Measurements from ENCODE around the gene NLGN4Y.

The NLGN4Y gene

GRCh38 chrY:14778208-14778607 is 253.9 kb downstream of the NLGN4Y start:
- ATAC-seq (no peak), DNase-seq (ENCODE audit: low spot score in 2 of 2) (no peak)
- no peak overlapping the region for H3K27ac Mint-ChIP-seq
- H3K9me3 Mint-ChIP-seq, result peaks cover 5% of the 10 kb centered on the region
- no peaks in the 10 kb centered on the region for H3K36me3 Mint-ChIP-seq
- no peaks in the 10 kb centered on the region for H3K4me1 Mint-ChIP-seq
- no peak overlapping the region for H3K4me3 Mint-ChIP-seq

- H3K4me3 Mint-ChIP-seq, result no peak overlapping the region
- ATAC-seq, result no peak
- no peaks in the 10 kb centered on the region for H3K36me3 Mint-ChIP-seq
- H3K9me3 Mint-ChIP-seq, result no peaks in the 10 kb centered on the region
- no peak overlapping the region for H3K27ac Mint-ChIP-seq
- DNase-seq (ENCODE audit: low spot score in 2 of 2), result no peak
- no peaks in the 10 kb centered on the region for H3K4me1 Mint-ChIP-seq
Measured at GRCh38 chrY:14793104-14793503, 268.8 kb downstream of the NLGN4Y start.

DNA sequence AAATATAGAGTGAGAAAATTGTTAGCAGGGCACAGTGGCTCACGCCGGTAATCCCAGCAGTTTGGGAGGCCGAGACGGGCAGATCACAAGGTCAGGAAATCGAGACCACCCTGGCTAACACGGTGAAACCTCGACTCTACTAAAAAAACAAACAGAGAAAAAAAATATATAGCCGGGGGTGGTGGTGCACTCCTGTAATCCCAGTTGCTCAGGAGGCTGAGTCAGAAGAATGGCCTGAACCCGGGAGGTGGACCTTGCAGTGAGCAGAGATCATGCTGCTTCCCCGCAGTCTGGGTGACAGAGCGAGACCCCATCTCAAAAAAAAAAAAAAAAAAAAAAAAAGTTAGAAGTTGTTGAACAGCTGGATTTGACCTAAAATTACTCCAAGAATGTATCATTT is 269.3 kb downstream of the NLGN4Y start:
- DNase-seq (ENCODE audit: low spot score in 2 of 2) (no peak), ATAC-seq (no peak)
- Mint-ChIP-seq H3K4me1 (no peaks in the 10 kb centered on the region), H3K36me3 (no peaks in the 10 kb centered on the region), H3K4me3 (no peak overlapping the region), H3K9me3 (no peaks in the 10 kb centered on the region), H3K27ac (no peak overlapping the region)

DNA sequence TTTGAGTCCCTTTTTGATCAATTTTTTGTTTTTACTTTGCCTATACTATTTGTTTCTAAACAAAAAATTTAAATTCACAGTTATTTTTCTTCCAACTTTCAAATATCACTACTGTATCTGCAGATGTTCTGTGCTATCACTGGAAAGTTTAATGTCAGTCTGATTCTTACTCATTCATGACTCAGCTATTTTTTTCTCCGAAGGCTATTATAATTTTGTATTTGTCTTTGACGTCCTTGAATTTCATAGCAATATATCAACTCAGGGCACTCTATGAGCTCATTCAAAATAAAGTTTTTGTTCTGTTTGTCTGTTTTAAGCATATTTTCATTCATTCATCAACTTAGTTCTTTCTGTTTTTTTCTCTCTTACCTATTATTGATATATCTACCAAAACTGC is 273.7 kb downstream of the NLGN4Y start:
- H3K9me3 Mint-ChIP-seq, result no peaks in the 10 kb centered on the region
- H3K36me3 Mint-ChIP-seq, result no peaks in the 10 kb centered on the region
- no peak overlapping the region for H3K27ac Mint-ChIP-seq
- H3K4me1 Mint-ChIP-seq, result no peaks in the 10 kb centered on the region
- H3K4me3 Mint-ChIP-seq, result no peak overlapping the region
- ATAC-seq (no peak), DNase-seq (ENCODE audit: low spot score in 2 of 2) (no peak)

DNA sequence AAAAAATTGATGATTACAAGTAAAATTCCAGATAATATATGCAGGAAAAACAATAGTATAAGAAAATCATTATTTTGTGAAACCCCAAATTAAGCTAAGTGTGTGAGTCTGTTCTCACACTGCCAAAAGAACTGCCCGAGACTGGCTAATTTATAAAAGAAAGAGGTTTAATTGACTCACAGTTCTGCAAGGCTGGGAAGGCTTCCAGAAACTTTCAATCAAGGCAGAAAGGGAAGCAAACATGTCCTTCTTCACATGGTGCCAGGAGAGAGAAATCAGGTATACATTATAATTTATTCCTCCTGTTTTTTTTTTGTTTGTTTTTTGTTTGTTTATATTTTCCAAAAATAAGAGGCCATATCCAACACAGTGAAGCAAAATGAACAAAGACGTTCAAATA is 276.8 kb downstream of the NLGN4Y start:
- no peak overlapping the region for H3K4me3 Mint-ChIP-seq
- ATAC-seq, result no peak
- no peaks in the 10 kb centered on the region for H3K4me1 Mint-ChIP-seq
- H3K9me3 Mint-ChIP-seq, result no peaks in the 10 kb centered on the region
- no peak for DNase-seq (ENCODE audit: low spot score in 2 of 2)
- no peaks in the 10 kb centered on the region for H3K36me3 Mint-ChIP-seq
- no peak overlapping the region for H3K27ac Mint-ChIP-seq

DNA sequence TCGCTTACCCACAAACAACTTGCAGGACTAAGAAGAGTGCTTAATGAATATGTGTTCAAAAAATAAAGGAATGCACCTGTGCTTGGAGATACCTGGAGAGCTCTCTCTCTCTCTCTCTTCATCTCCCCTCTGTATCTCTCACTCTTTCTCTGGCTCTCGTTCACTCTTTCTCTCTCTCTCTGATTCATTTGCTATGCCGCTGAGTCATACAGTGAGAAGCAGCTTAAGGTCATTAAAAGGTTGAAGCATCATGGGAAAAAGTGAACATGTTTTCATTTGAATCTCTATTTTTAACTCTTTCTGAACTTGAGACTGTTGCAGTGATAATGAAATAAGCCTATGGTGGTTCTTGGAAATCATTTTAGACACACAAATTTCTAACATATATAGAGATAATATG is 277.8 kb downstream of the NLGN4Y start:
- Mint-ChIP-seq H3K4me1 (no peaks in the 10 kb centered on the region), H3K36me3 (no peaks in the 10 kb centered on the region), H3K4me3 (no peak overlapping the region), H3K27ac (no peak overlapping the region), H3K9me3 (no peaks in the 10 kb centered on the region)
- ATAC-seq, result no peak
- no peak for DNase-seq (ENCODE audit: low spot score in 2 of 2)

- H3K4me3 Mint-ChIP-seq, result no peak overlapping the region
- no peaks in the 10 kb centered on the region for H3K36me3 Mint-ChIP-seq
- ATAC-seq (no peak), DNase-seq (ENCODE audit: low spot score in 2 of 2) (no peak)
- no peaks in the 10 kb centered on the region for H3K4me1 Mint-ChIP-seq
- no peaks in the 10 kb centered on the region for H3K9me3 Mint-ChIP-seq
- H3K27ac Mint-ChIP-seq, result no peak overlapping the region
Measured at GRCh38 chrY:14804041-14804440, 279.7 kb downstream of the NLGN4Y start.

DNA sequence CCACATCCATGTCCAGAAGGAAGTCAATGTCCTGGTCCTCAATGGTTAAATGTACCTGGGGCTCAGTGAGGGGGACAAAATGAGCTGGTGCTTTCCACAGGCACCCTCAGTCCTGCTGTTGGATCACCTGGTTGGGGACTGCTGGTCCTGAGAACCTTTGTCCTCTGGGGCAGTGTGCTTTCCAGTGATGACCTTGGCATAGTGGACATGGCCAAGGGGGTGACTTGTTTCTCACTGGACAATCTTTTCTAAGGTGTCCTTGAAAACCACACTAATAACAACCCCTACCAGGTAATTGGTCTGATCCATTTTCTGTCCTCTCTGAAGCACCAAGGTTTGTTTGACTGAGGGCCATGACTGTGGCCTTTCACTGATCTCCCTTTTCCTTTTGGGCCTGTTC is 294.1 kb downstream of the NLGN4Y start:
- no peaks in the 10 kb centered on the region for H3K36me3 Mint-ChIP-seq
- no peak for ATAC-seq
- H3K4me3 Mint-ChIP-seq, result no peak overlapping the region
- H3K9me3 Mint-ChIP-seq, result no peaks in the 10 kb centered on the region
- no peak for DNase-seq (ENCODE audit: low spot score in 2 of 2)
- H3K27ac Mint-ChIP-seq, result no peak overlapping the region
- H3K4me1 Mint-ChIP-seq, result no peaks in the 10 kb centered on the region

DNA sequence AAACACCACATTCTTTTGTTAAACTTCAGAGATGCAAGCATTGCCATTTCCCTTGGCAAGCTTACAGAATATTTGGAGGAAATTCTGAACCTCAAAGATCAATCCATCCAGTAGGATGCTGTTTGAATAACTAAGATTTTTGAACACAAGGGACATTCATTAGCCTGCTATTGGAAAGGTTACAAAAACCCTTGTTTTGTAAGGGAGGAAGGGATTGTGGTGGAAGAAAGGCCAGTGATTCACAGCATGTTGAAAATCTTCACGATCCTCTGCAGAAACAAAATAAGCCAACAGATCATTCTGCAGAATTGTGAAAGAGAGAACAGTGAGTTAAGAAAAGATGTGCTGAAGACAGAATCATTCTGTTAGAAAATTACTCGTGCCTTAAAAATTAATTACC is 297.9 kb downstream of the NLGN4Y start:
- no peak overlapping the region for H3K27ac Mint-ChIP-seq
- H3K36me3 Mint-ChIP-seq, result no peaks in the 10 kb centered on the region
- no peaks in the 10 kb centered on the region for H3K9me3 Mint-ChIP-seq
- ATAC-seq (no peak), DNase-seq (ENCODE audit: low spot score in 2 of 2) (no peak)
- H3K4me1 Mint-ChIP-seq, result no peaks in the 10 kb centered on the region
- H3K4me3 Mint-ChIP-seq, result no peak overlapping the region

DNA sequence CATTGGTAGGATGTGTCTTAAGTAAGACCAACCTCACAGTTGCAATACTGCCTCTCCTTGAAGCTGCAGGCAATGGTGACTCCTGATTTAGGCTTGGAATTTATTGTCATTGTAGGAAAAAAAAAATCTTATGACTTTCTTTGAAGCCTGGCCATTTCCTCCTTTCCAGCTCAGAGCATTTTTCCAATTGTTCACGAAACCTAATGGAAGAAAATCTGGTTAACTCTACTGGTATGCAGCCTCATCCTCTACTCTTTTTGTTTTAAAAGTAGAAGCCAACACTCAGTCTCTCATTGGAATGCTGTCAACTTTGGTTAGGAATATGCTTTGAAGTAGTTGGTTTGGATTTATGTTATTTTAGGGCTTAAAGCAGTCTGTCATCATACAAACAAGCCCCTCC is 298.6 kb downstream of the NLGN4Y start:
- Mint-ChIP-seq H3K9me3 (no peaks in the 10 kb centered on the region), H3K4me3 (no peak overlapping the region), H3K27ac (no peak overlapping the region), H3K4me1 (no peaks in the 10 kb centered on the region), H3K36me3 (no peaks in the 10 kb centered on the region)
- no peak for ATAC-seq
- no peak for DNase-seq (ENCODE audit: low spot score in 2 of 2)

DNA sequence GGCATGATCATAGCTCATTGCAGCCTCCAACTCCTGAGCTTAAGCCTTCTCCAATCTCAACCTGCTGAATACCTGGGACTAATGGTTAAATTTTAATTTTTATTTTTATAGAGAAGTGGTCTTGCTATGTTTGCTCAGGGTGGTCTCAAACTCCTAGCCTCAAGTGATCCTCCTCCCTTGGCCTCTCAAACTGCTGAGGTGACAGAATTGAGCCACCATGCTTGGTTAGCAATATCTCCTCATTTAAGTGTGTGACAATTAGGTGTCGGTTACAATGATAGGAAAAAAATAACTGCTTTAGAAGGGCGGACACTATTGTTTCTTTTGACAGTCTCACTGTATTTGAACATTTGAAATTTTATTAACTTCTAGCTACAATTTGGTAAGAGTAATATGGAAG is 300.3 kb downstream of the NLGN4Y start:
- Mint-ChIP-seq H3K4me1 (no peaks in the 10 kb centered on the region), H3K36me3 (no peaks in the 10 kb centered on the region), H3K27ac (no peak overlapping the region), H3K4me3 (no peak overlapping the region), H3K9me3 (no peaks in the 10 kb centered on the region)
- DNase-seq (ENCODE audit: low spot score in 2 of 2) (no peak), ATAC-seq (no peak)

DNA sequence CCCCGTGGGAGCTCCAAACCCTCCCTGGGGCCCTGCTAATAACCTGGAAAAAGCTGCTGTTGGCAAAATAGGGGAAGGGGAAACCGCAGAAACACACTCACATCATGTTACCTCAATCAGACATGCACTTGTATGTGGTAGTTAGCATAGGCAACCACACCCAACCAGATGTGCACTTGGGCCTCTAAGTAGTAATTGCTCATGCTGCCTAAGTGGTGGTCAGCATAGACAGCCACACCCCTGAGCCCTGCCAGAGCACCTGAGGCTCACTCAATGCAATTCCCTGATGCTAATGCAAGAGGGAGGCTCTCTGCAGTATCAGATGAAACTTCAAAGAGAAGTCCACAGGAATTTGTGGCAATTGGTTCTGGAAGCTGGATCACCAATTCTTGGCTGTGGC is 301.4 kb downstream of the NLGN4Y start:
- H3K27ac Mint-ChIP-seq, result peak overlapping the region; percentile 53
- H3K4me1 Mint-ChIP-seq, result no peaks in the 10 kb centered on the region
- H3K4me3 Mint-ChIP-seq, result no peak overlapping the region
- H3K36me3 Mint-ChIP-seq, result no peaks in the 10 kb centered on the region
- ATAC-seq (no peak), DNase-seq (ENCODE audit: low spot score in 2 of 2) (no peak)
- H3K9me3 Mint-ChIP-seq, result no peaks in the 10 kb centered on the region

- H3K9me3 Mint-ChIP-seq, result no peaks in the 10 kb centered on the region
- H3K4me3 Mint-ChIP-seq, result no peak overlapping the region
- ATAC-seq (no peak), DNase-seq (ENCODE audit: low spot score in 2 of 2) (no peak)
- H3K27ac Mint-ChIP-seq, result no peak overlapping the region
- no peaks in the 10 kb centered on the region for H3K36me3 Mint-ChIP-seq
- H3K4me1 Mint-ChIP-seq, result no peaks in the 10 kb centered on the region
Measured at GRCh38 chrY:14828531-14828930, 304.2 kb downstream of the NLGN4Y start.

DNA sequence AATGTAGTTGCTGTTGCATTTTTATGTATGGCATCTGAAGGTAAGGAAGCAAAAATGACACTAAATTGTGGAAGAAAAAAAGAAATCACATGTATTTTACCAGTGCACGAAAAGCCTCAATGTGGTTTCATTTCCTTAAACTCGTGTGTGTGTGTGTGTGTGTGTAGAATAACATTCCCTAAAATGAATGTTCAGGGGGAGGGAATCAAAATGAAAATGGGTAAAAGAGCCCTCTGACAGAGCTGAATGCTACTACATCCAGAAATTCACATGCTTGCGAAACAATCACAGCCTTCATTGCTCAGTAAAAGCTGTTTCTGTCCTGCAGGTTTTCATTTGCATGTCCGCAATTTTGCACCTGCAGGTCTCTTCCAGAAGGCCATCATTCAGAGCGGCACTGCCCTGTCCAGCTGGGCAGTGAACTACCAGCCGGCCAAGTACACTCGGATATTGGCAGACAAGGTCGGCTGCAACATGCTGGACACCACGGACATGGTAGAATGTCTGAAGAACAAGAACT is 305.1 kb downstream of the NLGN4Y start:
- DNase-seq (ENCODE audit: low spot score in 2 of 2) (no peak), ATAC-seq (no peak)
- no peak overlapping the region for H3K4me3 Mint-ChIP-seq
- H3K9me3 Mint-ChIP-seq, result no peaks in the 10 kb centered on the region
- H3K27ac Mint-ChIP-seq, result no peak overlapping the region
- H3K36me3 Mint-ChIP-seq, result no peaks in the 10 kb centered on the region
- no peaks in the 10 kb centered on the region for H3K4me1 Mint-ChIP-seq

GRCh38 chrY:14834103-14835060 is 310.1 kb downstream of the NLGN4Y start:
- H3K27ac Mint-ChIP-seq, result peak overlapping the region; percentile 23
- no peaks in the 10 kb centered on the region for H3K36me3 Mint-ChIP-seq
- H3K9me3 Mint-ChIP-seq, result no peaks in the 10 kb centered on the region
- H3K4me3 Mint-ChIP-seq, result no peak overlapping the region
- DNase-seq (ENCODE audit: low spot score in 2 of 2) (no peak), ATAC-seq (peak; percentile 74)
- peaks cover 7% of the 10 kb centered on the region for H3K4me1 Mint-ChIP-seq

DNA sequence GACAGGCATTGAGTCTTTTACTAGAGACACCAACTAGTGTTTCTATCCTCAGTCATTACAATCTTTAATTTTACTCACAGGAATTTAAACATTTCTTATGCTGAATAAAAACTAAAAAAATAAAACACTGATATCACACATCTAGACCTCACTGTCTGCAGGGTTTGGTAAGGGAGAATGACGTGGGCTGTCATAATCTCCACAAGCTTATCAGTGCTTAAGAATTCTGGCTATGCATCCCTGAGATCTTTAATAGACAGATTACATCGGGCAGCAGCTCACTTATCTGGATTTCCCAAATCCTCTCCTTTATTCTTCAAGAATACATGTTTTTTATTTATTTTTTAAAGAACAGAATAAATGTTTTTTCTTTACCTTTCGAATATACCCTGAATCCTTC is 313.1 kb downstream of the NLGN4Y start:
- Mint-ChIP-seq H3K4me1 (peaks cover 7% of the 10 kb centered on the region), H3K27ac (no peak overlapping the region), H3K4me3 (no peak overlapping the region), H3K36me3 (no peaks in the 10 kb centered on the region), H3K9me3 (no peaks in the 10 kb centered on the region)
- DNase-seq (ENCODE audit: low spot score in 2 of 2) (no peak), ATAC-seq (no peak)
